GM19099 (cell line): ENCODE data around the gene DNAJC6.

ENCODE experiments used
- POLR2A ChIP-seq: IDR thresholded peaks from 3 replicates; pipeline ENCODE4 v1.6.1; 2011; ENCODE audit warnings: low read depth; ENCODE audit not compliant: insufficient read length; ENCODE audit errors: extremely low read depth

DNAJC6 gene

GRCh38 chr1:65323246-65323645 lies 13.9 kb downstream of the DNAJC6 start:
- no peak for TF ChIP-seq POLR2A

DNA sequence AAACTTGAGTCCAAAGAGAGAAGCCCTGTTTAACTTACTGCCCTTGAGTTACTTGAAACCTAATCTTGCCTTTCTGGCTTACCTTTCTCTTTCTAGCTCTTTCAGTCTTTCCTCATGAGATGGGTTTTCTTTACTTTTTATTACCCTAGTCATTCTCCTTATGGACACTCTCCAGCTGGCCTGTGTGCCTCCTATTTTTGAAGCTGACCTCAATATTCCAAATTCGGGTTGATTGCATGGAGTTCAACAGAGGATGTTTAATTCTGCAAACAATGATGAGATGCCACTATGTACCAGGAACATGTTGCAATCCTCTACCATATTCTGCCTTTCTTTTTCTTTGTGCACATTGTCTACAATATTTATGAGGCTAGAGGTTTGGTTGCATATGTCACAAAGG lies 20.7 kb downstream of the DNAJC6 start:
- TF ChIP-seq POLR2A: no peak

DNA sequence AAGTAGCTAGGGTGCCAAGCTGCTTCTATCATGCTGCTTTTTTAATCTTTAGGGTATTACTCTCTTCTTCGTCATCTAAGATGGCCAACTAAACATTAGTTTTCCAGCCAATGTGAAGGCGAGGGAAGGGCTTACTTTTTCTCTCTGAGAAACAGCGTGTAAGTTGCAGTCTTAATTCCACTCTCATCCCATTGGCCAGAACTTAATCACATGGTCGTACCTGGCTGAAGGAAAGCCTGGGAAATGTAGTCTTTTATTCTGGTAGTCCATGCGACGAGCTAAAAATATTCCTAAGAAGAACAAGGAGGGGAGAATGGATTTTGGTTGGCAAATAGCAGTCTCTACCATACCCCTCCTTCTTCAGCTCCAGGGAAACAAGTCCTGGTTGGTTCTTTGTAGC lies 21.5 kb downstream of the DNAJC6 start:
- no peak for TF ChIP-seq POLR2A

DNA sequence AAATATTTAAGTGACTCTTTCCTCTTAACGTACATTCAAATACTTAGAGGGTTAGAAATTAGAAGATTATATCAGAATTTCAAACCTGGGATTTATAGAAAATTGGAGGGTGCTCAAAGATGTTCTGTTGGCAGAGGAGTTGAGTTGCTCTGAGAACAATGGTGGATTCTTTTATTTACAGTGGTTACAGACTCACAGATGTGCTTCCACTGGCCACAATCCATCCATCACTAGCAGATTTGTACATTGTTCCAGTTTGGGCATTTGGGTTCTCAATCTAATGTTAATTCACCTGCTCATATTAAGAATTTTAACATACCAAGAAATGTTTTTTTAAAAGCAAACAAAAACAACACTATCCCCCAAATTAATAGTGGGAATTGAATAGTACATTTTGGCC lies 23.5 kb downstream of the DNAJC6 start:
- TF ChIP-seq POLR2A: no peak

DNA sequence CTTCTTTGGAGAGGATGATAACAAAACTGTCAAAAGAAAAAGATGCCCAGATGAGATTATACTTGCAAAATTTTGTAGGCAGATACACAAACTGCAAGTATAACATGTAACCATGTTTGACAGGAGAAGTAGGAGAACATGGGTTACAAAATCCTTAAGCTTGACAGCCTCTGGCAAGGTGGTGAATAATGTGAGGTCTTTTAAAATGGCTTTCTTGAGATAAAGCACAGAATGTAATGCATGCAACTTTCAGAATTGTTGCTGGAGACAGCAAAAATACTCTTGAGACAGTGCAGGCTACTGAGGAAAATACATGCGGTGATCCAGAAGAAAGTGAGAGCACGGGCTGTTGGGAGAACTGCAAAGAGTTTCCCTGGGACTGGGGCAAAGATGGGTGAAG lies 24.7 kb downstream of the DNAJC6 start:
- TF ChIP-seq POLR2A: no peak

DNA sequence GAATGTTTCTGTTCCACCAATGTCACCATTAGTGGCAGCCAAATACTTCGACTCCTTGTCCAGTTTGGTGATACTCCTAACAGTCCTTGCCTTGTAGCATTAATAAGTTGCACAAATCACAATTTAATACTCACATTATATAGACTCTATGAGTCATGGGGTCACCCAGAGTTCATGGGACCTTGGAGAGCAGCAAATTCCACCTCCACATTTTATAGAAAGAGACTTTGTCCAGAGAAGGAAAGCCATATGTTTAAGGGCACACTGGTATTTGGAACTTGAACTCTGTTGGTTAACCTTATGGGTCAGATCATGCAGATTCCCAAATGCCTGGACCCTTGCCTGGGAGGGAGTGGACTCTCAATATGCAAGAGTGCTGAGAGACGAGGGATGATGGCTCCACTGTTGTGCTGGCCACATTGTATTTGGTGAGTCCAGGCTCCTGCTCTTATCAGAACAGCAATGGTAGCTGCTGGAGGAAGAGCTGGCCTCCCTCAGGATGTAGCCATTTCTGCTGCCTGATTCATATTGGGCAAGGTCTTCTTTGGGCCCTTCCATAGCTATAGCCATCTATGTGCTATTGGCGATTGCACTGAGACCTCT lies 30.6 kb downstream of the DNAJC6 start:
- TF ChIP-seq POLR2A: no peak

DNA sequence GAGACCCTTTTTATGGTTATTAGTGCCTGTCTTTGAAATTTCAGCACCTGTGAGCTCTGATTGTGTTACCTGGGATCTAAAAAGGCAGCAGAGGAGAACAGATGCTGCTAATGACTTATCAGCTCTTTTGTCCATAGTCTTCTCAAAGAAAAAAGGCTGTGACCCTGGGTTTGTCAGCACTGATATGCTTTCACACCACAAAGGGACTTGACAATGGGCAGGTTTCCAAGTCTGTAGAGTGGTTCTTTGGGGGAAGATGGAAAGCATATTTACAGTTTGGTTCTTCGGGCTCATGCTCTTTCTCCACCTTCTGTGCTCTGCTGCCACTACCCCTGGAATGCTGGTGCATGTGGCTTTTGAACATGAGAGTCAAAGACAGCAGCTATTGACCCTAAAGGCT lies 32.0 kb downstream of the DNAJC6 start:
- no peak for TF ChIP-seq POLR2A

DNA sequence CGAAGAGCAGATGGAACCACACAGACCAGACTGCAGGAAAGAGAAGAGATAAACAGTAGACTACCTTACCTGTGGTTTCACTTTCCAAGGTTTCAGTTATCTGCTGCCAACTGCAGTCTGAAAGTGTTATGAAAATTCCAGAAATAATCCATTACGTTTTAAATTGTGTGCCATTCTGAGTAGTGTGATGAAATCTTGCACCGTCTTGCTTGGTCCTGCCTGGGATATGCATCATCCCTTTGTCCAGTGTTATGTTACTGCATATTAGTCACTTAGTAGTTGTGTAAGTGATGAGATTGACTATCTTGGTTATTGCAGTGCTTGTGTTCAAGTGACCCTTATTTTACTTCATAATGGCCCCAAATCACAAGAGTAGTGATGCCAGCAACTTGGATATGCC lies 33.9 kb downstream of the DNAJC6 start:
- TF ChIP-seq POLR2A: no peak

- no peak for TF ChIP-seq POLR2A
Measured at GRCh38 chr1:65344171-65344814, 35.0 kb downstream of the DNAJC6 start.

- TF ChIP-seq POLR2A: no peak
Measured at GRCh38 chr1:65346190-65346589, 36.8 kb downstream of the DNAJC6 start.

- TF ChIP-seq POLR2A: no peak
Measured at GRCh38 chr1:65355031-65355712, 45.8 kb downstream of the DNAJC6 start.

DNA sequence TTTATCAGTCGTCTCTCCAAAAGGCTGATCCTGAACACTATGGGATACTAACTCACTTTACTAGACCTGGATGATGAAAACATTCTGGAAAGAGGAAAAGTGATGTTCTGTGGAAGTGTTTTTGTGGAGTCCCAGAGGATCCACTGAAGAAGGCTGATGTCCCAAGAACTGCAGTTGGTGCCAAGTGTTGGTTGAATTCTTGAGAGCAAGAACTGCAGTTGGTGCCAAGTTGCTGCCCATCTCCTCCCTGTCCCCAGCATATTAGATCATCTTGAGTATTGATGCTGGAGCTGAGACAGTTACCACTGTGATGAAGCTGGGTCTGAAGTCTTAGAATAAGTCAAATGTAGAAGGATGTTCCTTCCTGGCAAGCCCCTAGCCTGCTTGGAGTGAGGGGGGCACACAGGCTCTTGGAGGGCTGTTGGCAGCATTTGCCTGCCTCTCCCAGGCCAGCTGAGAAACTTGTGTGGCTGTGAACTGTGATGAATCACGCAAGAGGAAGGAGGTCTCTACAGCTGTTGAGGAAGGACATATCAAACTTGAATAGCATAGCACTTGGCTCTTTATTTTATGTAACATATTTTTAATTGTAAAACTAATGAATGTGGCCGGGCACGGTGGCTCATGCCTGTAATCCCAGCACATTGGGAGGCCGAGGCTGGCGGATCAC lies 48.1 kb downstream of the DNAJC6 start:
- no peak for TF ChIP-seq POLR2A

DNA sequence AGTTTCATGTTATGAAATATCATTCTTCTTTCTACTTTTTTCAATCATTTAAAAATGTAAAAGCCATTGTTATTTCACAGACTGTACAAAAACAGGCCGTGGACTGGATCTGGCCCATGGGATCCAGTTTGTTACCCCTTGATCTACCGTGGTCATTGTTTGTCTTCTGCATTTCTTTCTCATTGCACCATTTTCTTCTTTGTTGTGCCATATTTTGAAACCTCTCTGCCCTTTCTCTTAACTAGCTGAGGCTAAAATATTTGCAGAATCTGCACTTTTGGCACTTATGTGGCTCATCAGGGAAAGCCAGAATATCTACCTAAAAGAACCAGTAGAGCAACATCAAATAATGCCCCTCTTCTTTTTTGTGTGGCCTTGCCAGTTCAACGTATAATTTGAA lies 50.5 kb downstream of the DNAJC6 start:
- TF ChIP-seq POLR2A: no peak

DNA sequence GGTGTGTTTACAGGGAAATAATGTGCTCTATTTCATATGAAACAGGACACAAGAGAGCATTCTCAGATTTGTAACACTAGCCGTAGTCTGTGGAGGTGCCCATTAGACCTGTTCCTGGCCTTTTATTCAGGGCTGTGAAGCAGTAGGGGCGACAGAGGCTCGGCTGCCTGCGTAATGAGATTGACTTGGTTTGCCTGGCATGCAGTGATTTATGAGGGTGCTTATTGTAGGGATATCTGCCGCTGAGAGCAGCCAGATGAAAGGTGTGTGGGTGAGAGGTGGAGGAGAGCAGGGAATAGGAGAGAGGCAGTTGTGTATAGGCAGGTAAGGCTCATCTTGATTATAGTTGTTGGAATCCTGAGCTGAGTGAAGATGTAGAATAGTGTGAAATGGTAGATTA lies 51.3 kb downstream of the DNAJC6 start:
- TF ChIP-seq POLR2A: no peak

DNA sequence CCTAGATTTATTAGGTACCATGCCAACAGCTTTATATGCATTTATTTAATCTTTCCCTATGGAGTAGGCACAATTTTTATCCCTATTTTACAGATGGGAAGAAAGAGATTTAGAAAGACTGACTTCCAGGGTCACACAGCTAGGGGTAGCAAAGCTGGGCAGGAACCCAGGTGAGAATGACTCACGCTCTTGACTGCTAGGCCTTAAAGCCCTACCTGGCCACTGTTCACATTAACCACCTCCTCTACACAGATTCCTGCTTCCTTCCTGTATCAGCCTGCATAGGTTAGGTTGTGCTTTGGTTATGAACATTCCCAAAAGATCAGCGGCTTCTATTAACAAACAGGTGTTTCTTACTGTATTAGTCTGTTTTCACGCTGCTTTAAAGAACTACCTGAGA lies 53.2 kb downstream of the DNAJC6 start:
- no peak for TF ChIP-seq POLR2A

DNA sequence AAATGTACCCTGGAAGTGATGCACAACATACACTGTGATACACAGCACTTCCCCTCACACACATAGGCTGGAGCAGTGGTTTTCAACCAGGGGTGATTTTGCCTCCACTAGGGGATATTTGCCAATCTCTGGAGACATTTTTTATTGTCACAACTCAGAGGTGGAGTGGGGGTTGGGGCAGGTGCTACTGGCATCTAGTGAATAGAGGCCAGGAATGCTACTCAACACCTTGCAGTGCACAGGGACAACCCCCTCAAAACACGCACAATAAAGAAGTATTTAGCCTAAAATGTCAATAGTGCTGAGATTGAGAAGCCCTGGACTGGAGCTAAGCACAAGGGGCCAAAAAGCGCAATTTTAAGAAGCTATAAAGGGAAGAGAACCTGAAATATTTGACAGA lies 54.1 kb downstream of the DNAJC6 start:
- TF ChIP-seq POLR2A: no peak
